Stimulated activated CD4-positive, alpha-beta T cell treated with anti-CD3 and anti-CD28 coated beads, TNF-alpha, amount 100 ng/mL, for 4 hours (primary cell): Measurements from ENCODE around the gene SLC35F6.
A peak's percentile ranks its signal among the peaks of the same experiment; 100 is the strongest.
"Not testable (repeated sequence)": the region's sequence is repeated elsewhere in the genome, so short reads cannot be mapped to it uniquely, and the experiment has no call there.

Experiments
- DNase-seq, 3 experiments: peaks; one replicate each; pipeline ENCODE4 v3.0.0-alpha.2; 2020; ENCODE audit warnings: low read depth in 3 of 3

The SLC35F6 gene

DNA sequence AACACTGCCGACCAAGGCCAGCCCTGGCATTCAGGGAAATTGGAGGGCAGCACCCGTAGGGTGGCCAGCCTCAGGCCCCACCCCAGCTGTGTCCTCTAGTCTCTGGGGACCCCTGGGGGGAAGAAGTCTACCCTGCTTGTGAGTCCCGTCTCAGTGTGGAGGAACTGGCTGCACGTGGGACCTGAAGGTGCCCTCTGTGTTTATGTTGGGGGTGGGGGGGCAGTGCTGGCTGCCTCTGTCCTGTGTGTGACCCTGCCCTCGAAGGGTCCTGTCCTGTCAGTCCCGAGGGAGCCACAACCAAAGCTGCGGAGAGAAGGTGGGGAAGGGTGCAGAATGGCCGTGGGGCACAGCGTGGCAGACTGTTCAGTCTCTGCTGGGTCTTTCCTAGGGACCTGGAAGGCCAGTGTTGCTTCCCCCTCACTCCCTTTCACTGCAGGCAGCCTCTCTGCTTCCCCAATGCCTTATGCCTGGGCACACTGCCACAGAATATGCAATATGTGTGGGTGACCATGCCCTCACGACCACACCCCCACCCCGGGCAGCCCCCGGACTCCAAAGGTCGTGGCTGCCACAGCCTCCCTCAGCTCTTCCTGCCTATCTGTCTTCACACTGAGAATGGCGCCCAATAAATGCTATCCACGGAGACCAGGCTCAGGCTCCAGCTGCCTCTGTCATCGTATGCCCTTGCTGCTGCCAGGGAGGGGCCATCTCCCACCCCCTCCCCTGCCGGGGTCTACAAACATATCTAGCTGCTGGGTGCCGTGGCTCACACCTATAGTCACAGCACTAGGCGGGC is 33.3 kb upstream of the SLC35F6 start:
- no peak for DNase-seq

DNA sequence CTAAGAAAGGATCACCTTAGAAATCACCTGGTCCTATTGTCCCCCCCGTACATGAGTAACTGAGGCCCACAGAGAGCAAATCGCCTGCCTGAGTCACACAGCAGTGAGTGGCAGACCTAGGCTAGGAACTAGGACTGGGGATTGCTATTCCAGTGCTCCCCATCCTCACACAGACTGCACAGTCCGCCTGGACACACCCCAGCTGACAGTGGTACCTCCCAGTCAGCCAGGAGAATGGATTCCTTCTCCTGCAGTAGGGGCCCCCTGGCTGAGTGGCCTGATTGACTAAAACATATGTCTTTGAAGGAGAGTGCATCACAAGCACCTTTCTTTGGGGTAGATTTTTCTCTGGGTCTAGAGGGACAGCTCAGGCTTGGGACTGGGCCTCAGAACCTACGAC is 32.4 kb upstream of the SLC35F6 start:
- no peak for DNase-seq

- no peak for DNase-seq
Observed at GRCh38 chr2:26732446-26732845, 31.6 kb upstream of the SLC35F6 start.

- DNase-seq: no peak
Observed at GRCh38 chr2:26733413-26733812, 30.7 kb upstream of the SLC35F6 start.

DNA sequence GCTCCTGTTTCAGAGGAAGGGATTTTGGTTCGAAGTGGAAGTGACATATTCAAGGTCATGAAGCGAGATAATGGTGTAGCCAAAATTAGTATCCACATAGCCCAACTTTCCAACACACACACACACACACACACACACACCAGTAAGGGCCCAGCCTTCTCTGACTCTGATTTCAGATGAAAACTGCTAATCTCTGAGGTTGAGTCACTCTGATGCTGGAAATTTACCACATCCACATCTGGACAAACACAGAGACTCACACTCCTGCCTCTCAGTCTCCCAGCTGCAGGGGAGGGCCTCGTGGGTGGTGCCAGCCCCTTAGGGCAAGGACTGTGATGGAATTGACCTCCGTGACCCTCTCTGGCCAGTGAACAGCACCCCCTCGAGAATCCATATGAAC is 29.0 kb upstream of the SLC35F6 start:
- DNase-seq: no peak

GRCh38 chr2:26735883-26736588 is 28.0 kb upstream of the SLC35F6 start:
- no peak for DNase-seq

GRCh38 chr2:26737221-26737620 is 26.9 kb upstream of the SLC35F6 start:
- DNase-seq: no peak

DNA sequence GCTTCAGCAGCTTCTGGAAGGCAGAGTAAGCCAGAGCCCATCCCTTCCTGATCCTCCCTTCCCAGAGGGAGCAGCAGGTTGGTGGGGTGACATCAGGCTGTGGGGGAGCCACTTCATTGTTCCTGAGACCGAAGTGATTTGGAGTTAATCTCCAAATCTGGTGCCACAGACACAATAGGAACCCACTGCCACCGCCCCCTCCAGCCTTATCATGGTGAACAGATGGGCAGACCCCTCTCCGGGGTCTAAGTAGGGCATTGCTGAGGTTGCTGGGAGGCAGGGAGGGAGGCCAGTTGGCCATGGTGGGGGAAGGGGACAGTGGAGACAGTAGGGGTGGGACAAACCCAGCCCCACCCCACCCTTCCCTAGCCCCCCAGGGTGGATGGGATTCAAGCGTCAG is 25.6 kb upstream of the SLC35F6 start:
- DNase-seq: no peak

DNA sequence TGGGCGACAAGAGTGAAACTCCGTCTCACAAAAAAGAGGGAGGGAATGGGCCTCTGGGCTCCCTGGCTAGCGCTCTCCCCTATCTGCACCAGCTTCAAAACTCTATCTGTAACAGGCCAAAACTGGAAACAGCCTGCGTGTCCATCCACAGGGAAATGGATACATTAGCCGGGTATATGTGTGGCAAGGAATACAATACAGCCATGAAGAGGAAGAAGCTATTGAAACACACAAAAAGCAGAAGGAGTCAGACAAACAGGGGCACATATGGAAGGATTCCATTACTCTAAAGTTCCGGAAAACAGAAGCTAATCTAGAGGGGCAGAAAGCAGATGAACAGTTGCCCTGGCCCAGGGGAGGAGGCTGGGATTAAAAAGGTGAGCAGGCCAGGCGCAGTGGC is 24.6 kb upstream of the SLC35F6 start:
- DNase-seq: no peak

GRCh38 chr2:26740346-26740745 is 23.7 kb upstream of the SLC35F6 start:
- no peak for DNase-seq

DNA sequence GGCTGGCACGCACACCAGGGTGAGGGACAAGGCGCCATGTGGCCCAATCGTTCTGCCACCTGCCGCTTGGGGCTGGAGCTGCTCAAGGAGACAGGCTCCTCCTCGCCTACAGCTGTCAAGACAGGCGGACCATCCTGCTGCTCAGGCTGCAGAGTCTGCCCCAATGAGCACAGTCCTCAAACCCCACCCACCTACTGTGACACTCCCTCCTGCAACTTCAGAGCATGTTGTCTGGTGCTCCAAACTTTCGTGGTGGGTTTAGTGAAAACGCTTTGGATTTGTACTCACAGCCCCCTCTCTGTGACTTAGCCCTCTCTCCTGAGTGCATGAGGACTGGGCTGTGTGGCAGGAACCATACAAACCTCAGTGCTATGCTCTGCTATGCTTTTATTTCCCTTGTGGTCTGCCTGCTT is 23.2 kb upstream of the SLC35F6 start:
- no peak for DNase-seq

DNA sequence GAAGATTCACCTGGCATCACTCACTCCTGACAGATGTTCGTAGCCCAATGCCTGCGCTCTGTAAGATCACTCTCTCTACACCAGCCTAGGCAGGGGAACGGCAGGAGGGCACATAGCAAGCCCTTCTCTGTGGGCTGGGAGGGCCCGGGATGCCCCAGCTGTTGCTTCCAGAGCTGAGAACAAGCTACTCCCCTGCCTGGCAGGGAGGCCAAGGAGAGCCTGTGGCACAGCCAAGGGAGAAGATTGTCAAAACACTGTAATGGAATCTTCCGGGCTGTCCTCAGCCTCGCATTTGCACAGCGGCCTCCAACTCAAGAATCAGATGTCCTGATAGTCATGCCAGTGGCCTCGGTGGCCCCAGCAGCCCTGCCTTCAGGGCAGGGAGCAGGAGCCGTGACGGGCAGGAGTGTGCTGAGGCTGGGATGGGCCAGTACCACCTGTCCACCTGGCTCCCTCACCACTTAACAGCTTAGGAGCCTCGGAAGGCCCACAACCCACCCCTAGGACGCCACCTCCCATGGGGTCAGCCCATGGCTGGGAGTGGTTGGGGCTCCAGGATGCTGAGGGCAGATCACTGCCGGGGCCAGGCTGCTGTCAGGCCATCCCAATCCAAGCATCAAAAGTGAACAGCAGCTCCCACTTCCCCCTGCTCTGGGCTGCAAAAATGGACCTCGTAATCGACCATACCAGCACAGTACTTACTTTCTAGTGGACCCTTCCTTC is 21.9 kb upstream of the SLC35F6 start:
- no peak for DNase-seq

DNA sequence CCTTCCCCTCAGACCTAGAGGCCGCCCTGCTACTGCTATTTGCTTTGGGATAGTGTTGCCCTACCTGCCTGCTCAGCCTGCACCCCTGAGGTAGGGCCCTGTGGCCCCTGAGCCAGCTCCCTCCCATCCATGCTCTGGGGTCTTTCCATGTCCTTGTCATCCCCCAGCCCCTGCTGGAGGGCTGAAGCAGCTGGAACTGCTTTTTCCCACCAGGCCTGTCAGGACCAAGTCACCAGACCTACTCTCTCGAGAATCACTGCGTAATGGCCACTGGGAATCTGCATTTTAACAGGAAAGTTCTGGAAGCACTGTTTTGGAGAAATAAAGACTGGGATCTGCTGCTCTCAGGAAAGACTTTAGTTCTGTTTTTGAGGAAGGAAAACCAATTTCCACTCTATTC is 20.2 kb upstream of the SLC35F6 start:
- DNase-seq: no peak

- no peak for DNase-seq
Observed at GRCh38 chr2:26744953-26745352, 19.1 kb upstream of the SLC35F6 start.

DNA sequence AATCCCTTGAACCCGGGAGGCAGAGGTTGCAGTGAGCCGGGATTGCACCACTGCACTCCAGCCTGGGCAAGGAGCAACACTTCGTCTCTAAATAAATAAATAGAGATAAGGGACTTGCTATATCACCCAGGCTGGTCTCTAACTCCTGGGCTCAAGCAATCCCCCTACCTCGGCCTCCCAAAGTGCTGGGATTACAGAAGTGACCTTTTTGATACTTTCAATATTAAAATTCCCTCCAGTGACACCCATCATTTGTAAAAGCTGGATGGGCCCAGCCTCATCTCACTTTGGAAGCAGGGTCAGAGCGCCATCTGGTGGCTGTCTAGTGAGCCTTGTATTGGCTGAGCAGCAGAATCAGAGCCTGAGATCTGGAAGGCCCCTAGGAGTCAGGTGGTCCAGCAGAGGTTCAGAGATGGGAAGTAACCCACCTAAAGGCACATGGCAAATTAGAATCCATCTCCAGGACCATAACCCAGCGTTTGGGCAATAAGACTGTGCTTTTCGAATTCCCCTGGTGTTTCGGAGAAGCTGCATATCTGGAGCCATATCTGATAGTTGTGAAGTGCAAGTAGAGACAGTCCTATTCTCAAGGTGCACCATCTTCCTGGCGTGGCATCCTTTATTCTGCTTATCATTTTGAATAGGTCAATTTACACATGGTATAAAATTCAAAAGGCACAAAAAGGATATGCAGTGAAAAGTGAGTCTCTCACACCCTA is 18.3 kb upstream of the SLC35F6 start:
- peak; percentile 56 to 63 (median 57) for DNase-seq

- no peak for DNase-seq
Observed at GRCh38 chr2:26746934-26747333, 17.1 kb upstream of the SLC35F6 start.

DNA sequence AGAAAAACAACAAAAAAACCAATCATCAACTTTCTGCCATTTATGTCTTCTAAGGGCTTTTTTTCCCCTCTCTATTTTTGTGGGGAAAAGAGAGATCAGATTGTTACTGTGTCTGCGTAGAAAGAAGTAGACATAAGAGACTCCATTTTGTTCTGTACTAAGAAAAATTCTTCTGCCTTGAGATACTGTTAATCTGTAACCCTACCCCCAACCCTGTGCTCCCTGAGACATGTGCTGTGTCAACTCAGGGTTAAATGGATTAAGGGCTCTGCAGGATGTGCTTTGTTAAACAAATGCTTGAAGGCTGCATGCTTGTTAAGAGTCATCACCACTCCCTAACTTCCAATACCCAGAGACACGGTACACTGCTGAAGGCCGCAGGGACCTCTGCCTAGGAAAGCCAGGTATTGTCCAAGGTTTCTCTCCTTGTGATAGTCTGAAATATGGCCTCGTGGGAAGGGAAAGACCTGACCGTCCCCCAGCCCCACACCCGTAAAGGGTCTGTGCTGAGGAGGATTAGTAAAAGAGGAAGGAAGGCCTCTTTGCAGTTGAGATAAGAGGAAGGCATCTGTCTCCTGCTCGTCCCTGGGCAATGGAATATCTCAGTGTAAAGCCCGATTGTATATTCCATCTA is 14.2 kb upstream of the SLC35F6 start:
- DNase-seq: not testable (repeated sequence)

DNA sequence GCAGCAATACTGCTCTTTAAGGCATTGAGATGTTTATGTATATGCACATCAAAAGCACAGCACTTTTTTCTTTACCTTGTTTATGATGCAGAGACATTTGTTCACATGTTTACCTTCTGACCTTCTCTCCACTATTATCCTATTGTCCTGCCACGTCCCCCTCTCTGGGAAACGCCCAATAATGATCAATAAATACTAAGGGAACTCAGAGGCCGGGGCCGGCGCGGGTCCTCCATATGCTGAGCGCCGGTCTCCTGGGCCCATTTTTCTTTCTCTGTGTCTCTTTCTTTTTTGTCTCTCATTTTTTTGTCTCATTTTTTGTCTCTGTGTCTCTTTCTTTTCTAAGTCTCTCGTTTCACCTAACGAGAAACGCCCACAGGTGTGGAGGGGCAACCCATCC is 13.6 kb upstream of the SLC35F6 start:
- not testable (repeated sequence) for DNase-seq

DNA sequence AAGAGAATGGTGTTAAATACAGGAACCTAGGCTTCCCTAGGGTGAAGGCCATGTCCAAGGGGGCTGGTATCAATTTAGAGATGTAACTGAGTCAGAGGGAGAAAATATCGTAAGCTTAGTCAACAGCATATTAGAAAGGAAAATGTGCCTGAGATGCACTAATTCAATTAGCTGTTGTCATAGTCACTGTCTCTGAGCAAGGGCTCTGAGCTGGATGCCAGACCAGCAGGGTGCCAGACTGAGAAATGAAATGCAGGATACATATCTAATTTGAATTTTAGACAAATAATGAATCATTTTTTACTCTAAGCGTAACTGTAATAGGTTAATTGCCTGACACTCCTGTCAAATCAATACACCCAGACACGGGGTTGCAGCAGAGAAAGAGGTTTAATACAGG is 11.4 kb upstream of the SLC35F6 start:
- DNase-seq: no peak

DNA sequence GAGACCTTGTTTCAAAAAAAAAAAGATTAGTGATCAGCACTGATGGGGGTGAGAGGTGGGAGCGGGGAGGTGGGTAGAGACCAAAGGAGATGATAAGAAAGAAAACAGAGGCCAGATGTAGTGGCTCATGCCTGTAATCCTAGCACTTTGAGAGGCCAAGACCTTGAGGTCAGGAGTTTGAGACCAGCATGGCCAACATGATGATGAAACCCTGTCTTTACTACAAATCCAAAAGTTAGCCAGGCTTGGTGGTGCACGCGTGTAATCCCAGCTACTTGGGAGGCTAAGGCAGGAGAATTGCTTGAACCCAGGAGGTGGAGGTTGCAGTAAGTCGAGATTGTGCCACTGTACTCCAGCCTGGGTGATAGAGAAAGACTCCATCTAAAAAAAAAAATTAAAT is 9.5 kb upstream of the SLC35F6 start:
- no peak for DNase-seq

- DNase-seq: no peak
Observed at GRCh38 chr2:26754972-26755670, 9.0 kb upstream of the SLC35F6 start.
